GM19455 (cell line): Measurements from ENCODE around the gene C1GALT1.
"Not testable (repeated sequence)": the region's sequence is repeated elsewhere in the genome, so short reads cannot be mapped to it uniquely, and the experiment has no call there.

Experiments
- ATAC-seq: cut with Tn5 transposase; IDR thresholded peaks from one replicate; pipeline ENCODE4 v1.9.1; 2021; ENCODE audit not compliant: unreplicated experiment

C1GALT1 gene

GRCh38 chr7:7166318-7166717, 16.0 kb upstream of the C1GALT1 start:
- ATAC-seq = no peak

GRCh38 chr7:7169296-7169695, 13.0 kb upstream of the C1GALT1 start:
- ATAC-seq = no peak

- ATAC-seq = no peak
Observed at GRCh38 chr7:7173956-7174632, 8.2 kb upstream of the C1GALT1 start.

- ATAC-seq = no peak
Observed at GRCh38 chr7:7175075-7175695, 7.2 kb upstream of the C1GALT1 start.

GRCh38 chr7:7176406-7177043, 5.8 kb upstream of the C1GALT1 start:
- ATAC-seq = no peak

- ATAC-seq = no peak
Observed at GRCh38 chr7:7177044-7177517, 5.3 kb upstream of the C1GALT1 start.

GRCh38 chr7:7178081-7178480, 4.3 kb upstream of the C1GALT1 start:
- no peak for ATAC-seq

GRCh38 chr7:7178906-7179305, 3.4 kb upstream of the C1GALT1 start:
- ATAC-seq = no peak

GRCh38 chr7:7180725-7181449, 1.5 kb upstream of the C1GALT1 start:
- ATAC-seq = no peak

- peak; percentile 38 for ATAC-seq
Observed at GRCh38 chr7:7181519-7182155, 707 bp upstream of the C1GALT1 start.

GRCh38 chr7:7183061-7183837, 905 bp downstream of the C1GALT1 start:
- peak; percentile 40 for ATAC-seq

- ATAC-seq = no peak
Observed at GRCh38 chr7:7183838-7184463, 1.6 kb downstream of the C1GALT1 start.

GRCh38 chr7:7185371-7185989, 3.1 kb downstream of the C1GALT1 start:
- no peak for ATAC-seq

- ATAC-seq = no peak
Observed at GRCh38 chr7:7188091-7188490, 5.7 kb downstream of the C1GALT1 start.

GRCh38 chr7:7188742-7189141, 6.4 kb downstream of the C1GALT1 start:
- no peak for ATAC-seq

- ATAC-seq = no peak
Observed at GRCh38 chr7:7190142-7190541, 7.8 kb downstream of the C1GALT1 start.

GRCh38 chr7:7191137-7191536, 8.8 kb downstream of the C1GALT1 start:
- no peak for ATAC-seq

GRCh38 chr7:7192798-7193788, 10.7 kb downstream of the C1GALT1 start:
- not testable (repeated sequence) for ATAC-seq
